GM23338 (cell line): ENCODE measurements around the gene SRGAP3.

Experiments
- CREB1 ChIP-seq: fragments of 250-450 bp; sonication (Bioruptor Pico); IDR thresholded peaks from 2 replicates; pipeline ENCODE4 v1.5.0; 2020; ENCODE audit warnings: low read depth, mild to moderate bottlenecking, moderate library complexity
- CTCF ChIP-seq, 2 experiments: fragments of 200-600 bp in 1 of 2; sonication (generic) in 1 of 2; conservative IDR thresholded peaks; 2 replicates each; pipeline versions ENCODE4 v1.5.1 to v1.6.1; 2016 to 2017; ENCODE audit warnings: antibody characterized with exemption in 2 of 2, low read depth in 2 of 2, mild to moderate bottlenecking in 2 of 2, moderate library complexity in 1 of 2
- ETS1 ChIP-seq: IDR thresholded peaks from 2 replicates; pipeline ENCODE4 v1.6.1; 2016; ENCODE audit warnings: antibody characterized with exemption
- EZH2 ChIP-seq: fragments of 200-600 bp; sonication (generic); IDR thresholded peaks from one replicate; pipeline ENCODE4 v1.8.0; 2017; ENCODE audit warnings: antibody characterized with exemption, mild to moderate bottlenecking, low read depth; ENCODE audit not compliant: unreplicated experiment
- JUNB ChIP-seq: IDR thresholded peaks from one replicate; pipeline ENCODE4 v1.6.1; 2016; ENCODE audit warnings: antibody characterized with exemption; ENCODE audit not compliant: unreplicated experiment
- NANOG ChIP-seq: IDR thresholded peaks from 2 replicates; pipeline ENCODE4 v1.6.1; 2016; ENCODE audit warnings: antibody characterized with exemption, borderline replicate concordance
- POLR2AphosphoS5 ChIP-seq: IDR thresholded peaks from 2 replicates; pipeline ENCODE4 v1.6.1; 2016; ENCODE audit warnings: antibody characterized with exemption, low read depth
- REST ChIP-seq: IDR thresholded peaks from one replicate; pipeline ENCODE4 v1.6.1; 2018; ENCODE audit warnings: antibody characterized with exemption; ENCODE audit not compliant: unreplicated experiment
- STAT1 ChIP-seq: IDR thresholded peaks from one replicate; pipeline ENCODE4 v1.6.1; 2016; ENCODE audit warnings: antibody characterized with exemption; ENCODE audit not compliant: unreplicated experiment
- ZNF331 ChIP-seq: fragments of 250-450 bp; sonication (Bioruptor Pico); IDR thresholded peaks from 2 replicates; pipeline ENCODE4 v1.5.0; 2020; ENCODE audit warnings: low read depth, mild to moderate bottlenecking, moderate library complexity
- ZNF462 ChIP-seq: fragments of 250-450 bp; sonication (Bioruptor Pico); IDR thresholded peaks from 2 replicates; pipeline ENCODE4 v1.5.0; 2020; ENCODE audit warnings: mild to moderate bottlenecking, moderate library complexity

GRCh38 chr3:9213019-9213634, 36.3 kb downstream of the SRGAP3 start:
- TF ChIP-seq CTCF (conservative IDR thresholded peaks at IDR 0.05; ENCODE audit: low read depth in 2 of 2): no peak
- no peak for TF ChIP-seq STAT1
- TF ChIP-seq EZH2: no peak
- no peak for TF ChIP-seq POLR2AphosphoS5
- TF ChIP-seq CREB1 (CRISPR knock-in tag): no peak
- TF ChIP-seq JUNB: no peak
- TF ChIP-seq REST: no peak
- no peak for TF ChIP-seq ETS1
- no peak for TF ChIP-seq ZNF462 (CRISPR knock-in tag)
- no peak for TF ChIP-seq NANOG
- no peak for TF ChIP-seq ZNF331 (CRISPR knock-in tag)
